Fibroblast of skin of right quadriceps (primary cell): ENCODE data around the gene RASSF6.
A peak's percentile ranks its signal among the peaks of the same experiment; 100 is the strongest.
"Not testable (repeated sequence)": the region's sequence is repeated elsewhere in the genome, so short reads cannot be mapped to it uniquely, and the experiment has no call there.

Experiments
- DNase-seq: peaks from one replicate; pipeline ENCODE4 v3.0.0-alpha.2; 2013

Gene RASSF6

GRCh38 chr4:73608689-73609594 lies 11.3 kb downstream of the RASSF6 start:
- DNase-seq: peak; percentile 18

DNA sequence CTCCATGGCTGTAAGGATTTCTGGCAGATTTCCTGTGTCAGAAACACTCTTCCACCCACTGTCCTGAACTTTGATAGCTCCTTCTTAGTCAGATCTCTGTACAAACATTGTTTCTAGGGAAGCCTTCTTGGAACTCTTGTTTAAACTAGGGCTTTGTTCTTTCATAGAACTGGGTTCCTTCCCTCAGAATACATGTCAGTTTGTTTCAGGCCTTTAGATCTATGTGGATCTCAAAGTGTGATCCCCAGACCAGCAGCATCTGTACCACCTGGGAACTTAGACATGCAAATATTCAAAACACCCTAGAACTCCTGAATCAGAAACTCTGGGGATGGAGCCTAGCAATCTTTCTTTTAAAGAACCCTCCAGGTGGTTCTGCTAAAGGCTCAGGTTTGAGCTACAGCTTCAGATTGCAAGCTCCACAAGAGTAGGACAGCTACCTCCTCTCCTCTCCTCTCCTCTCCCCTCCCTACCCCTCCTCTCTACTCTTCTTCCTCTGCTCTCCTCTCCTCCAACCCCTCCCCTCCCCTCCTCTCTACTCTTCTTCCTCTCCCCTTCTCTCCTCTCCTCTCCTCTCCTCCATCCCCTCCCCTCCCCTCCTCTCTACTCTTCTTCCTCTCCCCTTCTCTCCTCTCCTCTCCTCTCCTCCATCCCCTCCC lies 12.7 kb downstream of the RASSF6 start:
- DNase-seq: no peak

GRCh38 chr4:73606465-73606974 lies 13.7 kb downstream of the RASSF6 start:
- no peak for DNase-seq

GRCh38 chr4:73603854-73604584 lies 16.2 kb downstream of the RASSF6 start:
- DNase-seq: no peak

DNA sequence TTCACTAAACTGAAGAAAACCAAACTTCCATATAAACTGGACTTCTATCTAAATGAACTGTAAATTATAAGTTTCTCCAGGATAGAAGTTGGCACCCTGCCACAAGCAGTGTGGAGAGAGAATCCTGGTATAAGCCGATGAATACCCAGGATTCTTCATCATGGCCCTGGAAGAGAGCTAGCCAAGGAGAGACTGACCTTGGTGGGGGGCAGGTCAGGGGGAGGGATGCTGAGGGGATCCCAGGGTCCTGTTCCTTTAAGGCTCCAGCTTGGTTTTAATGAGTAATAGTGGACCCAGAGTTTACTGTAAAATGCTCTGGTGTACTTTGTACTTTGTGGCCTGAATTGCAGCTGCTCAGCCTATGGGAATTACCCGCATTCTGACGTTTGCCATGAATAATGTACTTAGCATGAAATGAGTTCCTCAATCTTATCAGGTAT lies 16.9 kb downstream of the RASSF6 start:
- DNase-seq: peak; percentile 41

GRCh38 chr4:73600954-73601353 lies 19.3 kb downstream of the RASSF6 start:
- no peak for DNase-seq

- peak; percentile 24 for DNase-seq
Observed at GRCh38 chr4:73599182-73599581, 21.1 kb downstream of the RASSF6 start.

GRCh38 chr4:73597594-73597993 lies 22.6 kb downstream of the RASSF6 start:
- no peak for DNase-seq

DNA sequence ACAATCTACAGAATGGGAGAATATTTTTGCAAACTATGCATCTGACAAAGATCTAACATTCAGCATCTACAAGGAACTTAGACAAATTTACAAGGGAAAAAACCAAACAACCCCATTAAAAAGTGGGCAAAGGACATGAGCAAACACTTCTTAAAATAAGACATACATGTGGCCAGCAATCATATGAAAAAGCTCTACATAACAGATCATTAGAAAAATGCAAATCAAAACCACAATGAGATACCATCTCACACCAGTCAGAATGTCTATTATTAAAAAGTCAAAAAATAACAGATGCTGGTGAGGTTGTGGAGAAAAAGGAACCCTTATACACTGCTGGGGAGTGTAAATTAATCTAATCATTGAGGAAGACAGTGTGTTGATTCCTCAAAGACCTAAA lies 23.1 kb downstream of the RASSF6 start:
- DNase-seq: not testable (repeated sequence)

GRCh38 chr4:73596001-73596400 lies 24.2 kb downstream of the RASSF6 start:
- no peak for DNase-seq

GRCh38 chr4:73593631-73594241 lies 26.5 kb downstream of the RASSF6 start:
- DNase-seq: peak; percentile 22

DNA sequence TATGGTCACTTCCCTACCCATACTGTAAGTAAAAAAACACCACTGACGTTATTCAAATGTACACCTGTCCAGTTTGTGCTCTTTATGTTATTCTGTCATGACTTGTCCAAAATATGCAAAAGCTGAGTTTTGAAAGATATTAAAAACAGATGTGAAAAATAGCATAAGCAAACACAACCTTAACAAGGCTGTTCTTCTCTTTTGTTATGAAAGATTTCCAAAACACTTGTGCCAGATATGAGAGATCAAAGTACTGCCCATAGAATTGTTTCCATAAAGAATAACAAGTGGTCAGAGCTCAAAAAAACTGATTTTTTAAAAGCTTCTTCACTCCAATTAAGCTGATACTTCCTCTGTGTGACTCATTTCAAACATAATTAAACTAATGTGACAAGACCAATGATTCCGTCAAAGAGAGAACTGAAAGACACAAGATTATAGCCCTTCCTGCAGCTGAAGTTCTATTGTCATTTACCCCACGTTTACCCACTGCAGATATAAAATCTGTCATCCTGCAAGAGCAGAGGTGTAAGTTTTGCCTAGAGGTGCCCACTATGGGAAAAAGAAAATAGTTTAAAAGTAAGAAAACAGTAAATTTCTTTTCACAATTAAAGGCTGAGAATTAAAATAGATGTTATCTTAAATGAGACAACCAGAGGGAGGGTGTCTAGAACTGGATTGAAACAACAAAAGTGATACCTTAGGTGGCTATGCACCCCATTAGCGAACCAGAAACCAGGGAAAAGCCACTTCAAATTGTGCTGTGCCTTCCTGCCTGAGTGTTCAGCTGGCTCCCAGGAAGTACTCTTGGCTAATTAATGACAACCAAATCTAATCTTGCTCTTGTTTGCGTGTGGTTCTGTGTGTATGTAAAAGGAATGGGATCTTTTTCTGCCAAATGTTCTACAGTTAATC lies 30.1 kb downstream of the RASSF6 start:
- DNase-seq: peak; percentile 1

- DNase-seq: peak; percentile 69
Observed at GRCh38 chr4:73589261-73589847, 30.9 kb downstream of the RASSF6 start.

DNA sequence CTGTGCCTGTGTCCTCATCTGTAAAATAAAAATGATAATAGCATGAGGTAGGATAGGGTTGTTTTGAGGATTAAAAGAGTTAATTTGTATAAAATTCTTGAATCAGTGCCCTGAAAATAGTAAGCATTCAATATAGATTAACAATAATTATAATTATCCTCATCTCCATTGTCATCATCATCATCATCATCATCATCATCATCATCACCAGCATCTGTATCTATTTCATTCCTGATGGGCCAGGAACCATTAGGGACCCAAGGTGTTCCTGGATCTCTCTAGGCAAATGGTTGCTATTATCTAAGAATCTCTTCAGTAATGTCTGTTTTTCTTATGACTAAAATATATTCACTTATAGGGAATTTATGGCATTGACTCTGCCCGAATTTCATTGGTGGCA lies 31.6 kb downstream of the RASSF6 start:
- no peak for DNase-seq

- no peak for DNase-seq
Observed at GRCh38 chr4:73586666-73587065, 33.6 kb downstream of the RASSF6 start.

GRCh38 chr4:73586040-73586439 lies 34.2 kb downstream of the RASSF6 start:
- no peak for DNase-seq

DNA sequence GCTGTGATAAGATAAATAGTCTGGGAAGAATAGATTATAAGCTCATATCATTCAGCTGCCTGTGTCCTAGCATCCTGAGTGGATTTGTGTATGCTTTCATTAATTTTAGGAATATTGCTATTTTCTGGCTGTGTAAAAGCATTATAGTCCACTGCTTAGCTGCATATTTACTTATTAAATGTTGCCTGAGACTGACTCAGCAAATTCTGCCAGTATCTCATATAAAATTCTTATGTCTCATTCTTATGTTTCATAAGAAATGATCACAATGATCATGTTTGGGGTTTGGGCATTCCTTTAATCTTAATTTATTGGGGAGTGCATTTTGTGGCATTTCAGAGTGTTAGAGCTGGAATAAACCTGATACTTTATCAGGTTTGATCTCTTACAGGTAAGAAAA lies 34.9 kb downstream of the RASSF6 start:
- DNase-seq: no peak

GRCh38 chr4:73583666-73584065 lies 36.6 kb downstream of the RASSF6 start:
- no peak for DNase-seq

DNA sequence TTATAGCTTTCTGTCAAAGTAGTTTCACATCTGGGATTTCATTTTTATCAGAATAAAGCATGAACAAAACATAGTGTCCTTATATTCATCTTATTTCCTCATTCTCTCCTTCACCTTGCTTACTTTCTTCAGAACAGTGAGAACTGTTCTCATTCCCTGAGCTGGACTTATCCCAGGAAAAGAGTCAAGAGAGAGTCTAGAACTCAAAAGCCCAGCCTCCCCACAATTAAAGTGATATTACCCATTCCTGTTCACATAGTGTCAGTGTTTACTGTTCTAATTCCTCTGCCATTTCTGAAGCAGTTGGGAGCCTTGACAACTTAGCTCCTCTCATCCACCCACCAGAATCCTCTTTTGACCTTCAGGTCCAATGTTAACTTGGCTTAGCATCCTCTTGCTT lies 42.9 kb downstream of the RASSF6 start:
- DNase-seq: no peak

- DNase-seq: peak; percentile 8
Observed at GRCh38 chr4:73576381-73576780, 43.9 kb downstream of the RASSF6 start.

DNA sequence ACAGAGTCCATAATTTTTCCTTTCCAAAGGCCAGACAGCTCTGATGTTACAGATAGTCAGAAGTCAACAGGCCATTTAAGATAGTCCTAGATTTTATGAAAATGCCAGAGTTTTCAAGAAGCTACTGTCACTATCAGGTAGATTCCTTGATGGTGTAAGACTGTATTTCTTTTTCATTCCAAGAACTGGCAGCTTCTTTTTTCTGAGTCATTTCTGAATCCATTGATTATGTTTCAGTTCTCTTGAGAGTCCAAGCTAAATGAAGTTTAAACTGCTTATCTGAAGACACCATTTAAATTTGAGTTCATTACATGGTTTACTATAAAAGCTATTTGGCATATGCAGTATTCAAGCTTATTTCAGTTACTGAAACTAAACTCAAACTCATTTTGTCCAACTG lies 44.6 kb downstream of the RASSF6 start:
- DNase-seq: no peak
